Measurements from ENCODE around the gene XBP1. TPM values are rescaled to one million over a fixed set of nuclear protein-coding genes. Genes with fewer than 3 reads are reported as not detected.
"Not testable (repeated sequence)": the region's sequence is repeated elsewhere in the genome, so short reads cannot be mapped to it uniquely, and the experiment has no call there.

XBP1 gene
- total RNA-seq, 1 donor from 2014 or later, result 220 TPM

DNA sequence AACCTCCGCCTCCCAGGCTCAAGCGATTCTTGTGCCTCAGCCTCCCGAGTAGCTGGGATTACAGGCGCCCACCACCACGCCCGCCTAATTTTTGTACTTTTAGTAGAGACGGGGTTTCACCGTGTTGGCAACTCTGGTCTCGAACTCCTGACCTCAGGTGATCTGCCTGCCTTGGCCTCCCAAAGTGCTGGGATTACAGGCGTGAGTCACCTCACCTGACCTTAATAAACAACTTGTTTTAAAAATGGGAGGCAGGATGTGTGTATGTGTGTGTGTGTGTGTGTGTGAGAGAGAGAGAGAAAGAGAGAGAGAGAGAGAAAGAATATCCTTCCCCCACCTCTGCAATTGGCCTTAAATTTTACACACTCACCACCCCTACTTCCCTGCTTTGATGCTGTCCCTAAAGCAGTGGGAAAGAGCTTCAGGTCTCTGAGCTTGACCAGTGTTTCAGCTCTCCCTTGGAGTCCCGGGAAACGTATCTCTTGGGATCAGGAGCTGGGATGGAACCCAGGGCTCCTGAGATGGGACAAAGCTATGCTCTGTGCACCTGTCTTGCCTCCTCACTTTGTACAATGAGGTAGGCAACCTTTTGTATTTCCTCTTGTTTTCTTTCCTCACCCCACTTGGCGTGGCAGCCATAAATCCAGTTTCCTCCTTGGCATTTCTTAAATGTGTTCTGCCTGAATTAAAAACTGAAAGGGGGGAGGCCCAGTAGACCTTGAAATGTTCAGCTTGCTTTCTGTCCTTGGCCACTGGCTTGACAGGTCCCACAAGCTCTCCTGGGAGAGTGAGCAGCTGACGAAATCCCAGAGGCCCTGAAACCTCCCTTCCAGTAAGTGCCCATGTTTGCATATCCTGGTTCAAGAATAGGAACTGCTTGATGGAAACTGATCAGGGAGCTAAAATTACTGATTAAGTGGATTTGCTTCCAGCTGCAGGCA is 17.8 kb upstream of the XBP1 start:
- DNase-seq (ENCODE audit: low spot score), result peak; percentile 78

GRCh38 chr22:28817064-28817463 is 16.7 kb upstream of the XBP1 start:
- no peak for DNase-seq (ENCODE audit: low spot score)

DNA sequence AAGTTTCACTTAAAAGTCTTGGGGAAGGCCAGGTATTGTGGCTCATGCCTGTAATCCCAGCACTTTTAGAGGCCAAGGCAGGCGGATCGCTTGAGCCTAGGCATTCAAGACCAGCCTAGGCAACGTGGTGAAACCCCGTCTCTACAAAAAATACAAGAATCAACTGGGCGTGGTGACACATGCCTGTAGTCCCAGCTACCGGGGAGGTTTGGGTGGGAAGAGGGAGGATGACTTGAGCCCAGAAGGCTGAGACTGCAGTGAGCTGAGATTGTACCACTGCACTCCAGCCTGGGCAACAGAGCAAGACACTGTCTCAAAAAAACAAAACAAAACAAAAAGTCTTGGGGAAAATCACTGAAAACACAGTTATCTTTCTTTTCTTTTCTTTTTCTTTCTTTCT is 15.4 kb upstream of the XBP1 start:
- DNase-seq (ENCODE audit: low spot score), result no peak

DNA sequence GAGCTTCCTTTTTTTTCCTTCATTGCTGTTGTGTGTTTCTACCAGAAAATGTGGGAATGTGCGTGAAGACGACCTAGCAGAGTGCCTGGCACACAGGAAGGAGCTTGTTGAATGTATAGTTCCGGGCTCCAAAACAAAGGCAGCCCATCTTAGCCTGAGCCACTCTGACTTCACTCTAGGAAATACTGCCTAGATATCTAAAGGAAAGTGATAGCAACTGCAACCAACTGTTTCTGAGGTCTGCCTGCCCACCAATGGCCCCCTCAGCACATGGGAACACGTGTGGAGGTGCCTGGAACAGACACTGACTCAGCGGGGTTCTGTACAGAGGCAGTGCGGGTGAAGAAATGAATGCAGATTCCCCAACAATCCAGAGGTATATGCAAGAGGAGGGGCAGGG is 14.7 kb upstream of the XBP1 start:
- no peak for DNase-seq (ENCODE audit: low spot score)

DNA sequence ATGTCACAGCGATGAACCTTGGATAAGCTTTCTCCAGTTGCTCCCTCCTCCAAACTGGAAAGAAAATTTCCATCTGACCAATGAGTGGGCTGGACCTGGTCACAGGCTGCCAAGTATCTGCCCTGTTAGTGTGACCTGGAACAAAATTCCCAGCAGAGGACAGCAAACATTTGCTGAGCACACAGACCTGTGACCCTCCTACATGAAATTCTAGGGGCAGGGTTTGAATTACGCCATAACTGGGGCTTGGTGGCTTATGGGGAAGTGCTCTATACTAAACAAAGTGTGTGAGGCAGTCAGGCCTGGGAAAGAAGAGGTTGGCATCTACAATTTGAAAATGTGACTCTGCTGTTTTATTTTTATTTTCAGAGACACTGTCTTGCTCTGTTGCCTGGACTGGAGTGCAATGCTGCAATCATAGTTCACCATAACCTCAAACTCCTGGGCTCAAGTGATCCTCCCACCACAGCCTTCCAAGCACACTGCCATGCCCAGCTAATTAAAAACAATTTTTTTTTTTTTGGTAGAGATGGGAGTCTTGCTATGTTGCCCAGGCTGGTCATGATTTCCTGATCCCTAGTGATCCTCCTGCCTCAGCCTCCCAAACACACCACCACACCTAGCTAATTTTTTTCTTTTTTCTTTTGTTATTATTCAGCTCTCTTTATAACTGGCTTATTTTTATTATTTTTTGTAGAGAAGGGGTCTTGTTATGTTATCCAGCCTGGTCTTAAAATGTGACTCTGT is 13.6 kb upstream of the XBP1 start:
- peak; percentile 81 for DNase-seq (ENCODE audit: low spot score)

- no peak for DNase-seq (ENCODE audit: low spot score)
Observed at GRCh38 chr22:28812516-28812915, 12.1 kb upstream of the XBP1 start.

DNA sequence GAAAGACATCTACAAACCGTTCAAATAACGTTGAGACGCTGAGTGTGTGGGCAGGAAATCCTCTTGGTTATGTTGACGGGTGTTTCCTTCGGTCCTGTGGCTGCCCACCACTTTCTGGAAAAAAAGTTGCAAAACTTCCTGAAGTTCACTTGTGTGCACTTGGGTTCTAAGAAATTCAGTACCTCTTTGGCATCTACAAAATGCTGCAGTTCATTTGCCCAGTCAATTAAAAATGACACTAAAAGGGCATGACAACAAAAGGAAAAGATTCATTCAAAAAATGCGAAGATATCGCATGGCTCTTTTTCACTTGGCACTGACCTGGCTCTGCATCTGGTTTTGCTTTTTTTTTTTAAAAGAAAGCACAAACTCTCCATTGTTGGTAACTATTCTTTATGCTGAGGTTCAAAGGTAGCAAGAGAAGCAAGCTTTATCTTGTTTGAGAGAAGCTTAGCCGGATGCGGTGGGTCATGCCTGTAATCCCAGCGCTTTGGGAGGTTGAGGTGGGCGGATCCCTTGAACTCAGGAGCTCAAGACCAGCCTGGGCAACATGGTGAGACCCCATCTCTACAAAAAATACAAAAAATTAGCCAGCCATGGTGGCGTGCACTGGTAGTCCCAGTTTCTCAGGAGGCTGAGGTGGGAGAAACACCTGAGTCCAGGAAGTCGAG is 10.6 kb upstream of the XBP1 start:
- DNase-seq (ENCODE audit: low spot score), result peak; percentile 15

DNA sequence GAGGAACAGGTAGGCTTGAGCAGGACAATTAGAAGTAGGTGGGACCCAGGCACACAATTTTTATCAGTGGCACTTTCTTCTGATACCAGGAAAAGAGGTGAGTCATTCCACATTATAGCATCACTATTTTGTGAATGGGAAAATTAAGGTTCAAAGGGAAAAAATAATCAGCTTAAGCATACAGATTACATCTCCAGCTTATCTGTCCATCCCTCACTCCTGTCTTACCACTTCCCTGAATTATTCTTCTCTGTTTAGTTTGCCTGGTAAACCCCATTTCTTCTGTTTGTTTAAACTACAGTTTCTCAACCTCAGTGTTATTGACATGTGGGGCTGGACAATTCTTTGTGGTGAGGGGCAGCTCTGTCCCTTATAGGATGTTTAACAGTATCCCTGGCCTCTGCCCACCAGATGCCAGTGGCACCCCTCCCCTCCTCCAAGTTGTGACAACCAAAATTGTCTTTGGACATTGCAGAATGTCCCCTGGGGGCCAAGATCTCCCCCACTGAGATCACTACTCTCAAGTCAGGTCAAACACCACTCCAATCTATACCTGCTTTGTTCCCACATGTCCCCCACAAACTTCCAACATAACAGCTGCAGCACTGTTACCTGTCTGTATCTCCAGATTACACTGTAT is 8.5 kb upstream of the XBP1 start:
- DNase-seq (ENCODE audit: low spot score), result no peak

DNA sequence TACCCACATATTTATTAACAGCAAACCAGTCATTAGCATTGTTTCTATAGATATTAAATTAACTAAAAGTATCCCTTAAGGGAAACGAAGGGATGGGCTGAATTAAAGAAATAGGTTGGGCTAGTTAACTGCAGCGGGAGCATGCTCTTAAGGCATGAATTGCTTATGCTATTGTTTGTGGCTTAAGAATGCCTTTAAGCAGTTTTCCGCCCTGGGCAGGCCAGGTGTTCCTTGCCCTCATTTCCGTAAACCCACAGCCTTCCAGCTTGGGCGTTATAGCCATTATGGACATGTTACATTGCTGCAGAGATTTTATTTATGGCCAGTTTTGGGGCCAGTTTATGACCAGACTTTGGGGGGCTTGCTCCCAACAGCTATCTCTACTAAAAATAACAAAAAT is 5.1 kb upstream of the XBP1 start:
- DNase-seq (ENCODE audit: low spot score), result not testable (repeated sequence)

GRCh38 chr22:28802595-28803123 is 2.3 kb upstream of the XBP1 start:
- DNase-seq (ENCODE audit: low spot score), result no peak

- peak; percentile 40 for DNase-seq (ENCODE audit: low spot score)
Observed at GRCh38 chr22:28801845-28802594, 1.7 kb upstream of the XBP1 start.

- DNase-seq (ENCODE audit: low spot score), result peak; percentile 63
Observed at GRCh38 chr22:28799606-28800307, 612 bp downstream of the XBP1 start.

- peak; percentile 28 for DNase-seq (ENCODE audit: low spot score)
Observed at GRCh38 chr22:28798810-28799605, 1.4 kb downstream of the XBP1 start.

DNA sequence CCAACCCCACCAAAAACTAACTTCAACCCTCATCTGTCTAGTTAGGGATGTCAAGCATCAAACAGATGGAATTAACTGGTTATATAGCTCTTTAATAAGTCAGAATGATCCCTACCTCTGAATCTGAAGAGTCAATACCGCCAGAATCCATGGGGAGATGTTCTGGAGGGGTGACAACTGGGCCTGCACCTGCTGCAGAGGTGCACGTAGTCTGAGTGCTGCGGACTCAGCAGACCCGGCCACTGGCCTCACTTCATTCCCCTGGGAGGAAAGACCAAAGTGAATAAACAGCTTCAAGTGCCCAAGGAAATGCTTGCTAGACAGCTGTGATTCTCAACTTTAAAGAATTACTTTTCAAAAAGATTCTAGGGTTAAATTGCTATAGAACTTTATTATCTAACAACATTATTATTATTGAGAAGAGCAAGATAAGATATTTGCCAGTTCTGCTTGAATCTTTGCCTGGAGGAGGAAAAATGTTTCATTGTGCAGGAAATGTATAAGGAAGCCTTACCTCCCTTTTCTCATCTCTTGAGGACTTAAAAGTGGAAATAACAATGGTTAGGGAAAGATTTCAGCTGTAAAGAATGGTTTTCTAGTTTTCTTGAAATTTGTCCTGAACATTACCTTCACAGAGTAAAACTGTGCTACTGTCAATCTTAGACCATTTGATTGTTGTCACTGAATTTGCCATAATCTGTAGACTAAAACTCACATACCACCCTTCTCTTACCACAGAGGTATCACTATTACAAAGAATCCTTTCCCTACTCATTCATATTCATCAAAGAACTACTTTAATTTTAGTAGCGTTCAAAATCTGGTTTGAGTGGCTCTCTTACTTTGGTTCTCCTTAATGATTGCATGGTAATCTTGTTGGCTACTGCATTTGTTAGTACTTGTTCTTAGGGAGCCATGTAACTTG is 4.2 kb downstream of the XBP1 start:
- no peak for DNase-seq (ENCODE audit: low spot score)

DNA sequence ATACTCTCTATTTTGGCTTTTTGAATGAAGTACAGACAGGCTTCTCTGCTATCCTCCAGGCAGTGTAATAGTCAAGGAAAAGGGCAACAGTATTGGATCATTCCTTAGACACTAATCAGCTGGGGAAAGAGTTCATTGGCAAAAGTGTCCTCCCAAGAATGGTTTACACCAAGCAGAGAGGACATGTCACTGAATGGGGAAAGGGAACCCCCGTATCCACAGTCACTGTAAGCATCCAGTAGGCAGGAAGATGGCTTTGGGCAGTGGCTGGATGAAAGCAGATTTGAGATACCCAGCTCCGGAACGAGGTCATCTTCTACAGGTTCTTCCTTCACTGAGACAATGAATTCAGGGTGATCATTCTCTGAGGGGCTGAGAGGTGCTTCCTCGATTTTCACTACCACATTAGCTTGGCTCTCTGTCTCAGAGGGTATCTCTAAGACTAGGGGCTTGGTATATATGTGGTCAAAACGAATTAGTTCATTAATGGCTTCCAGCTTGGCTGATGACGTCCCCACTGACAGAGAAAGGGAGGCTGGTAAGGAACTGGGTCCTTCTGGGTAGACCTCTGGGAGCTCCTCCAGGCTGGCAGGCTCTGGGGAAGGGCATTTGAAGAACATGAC is 5.2 kb downstream of the XBP1 start:
- no peak for DNase-seq (ENCODE audit: low spot score)

DNA sequence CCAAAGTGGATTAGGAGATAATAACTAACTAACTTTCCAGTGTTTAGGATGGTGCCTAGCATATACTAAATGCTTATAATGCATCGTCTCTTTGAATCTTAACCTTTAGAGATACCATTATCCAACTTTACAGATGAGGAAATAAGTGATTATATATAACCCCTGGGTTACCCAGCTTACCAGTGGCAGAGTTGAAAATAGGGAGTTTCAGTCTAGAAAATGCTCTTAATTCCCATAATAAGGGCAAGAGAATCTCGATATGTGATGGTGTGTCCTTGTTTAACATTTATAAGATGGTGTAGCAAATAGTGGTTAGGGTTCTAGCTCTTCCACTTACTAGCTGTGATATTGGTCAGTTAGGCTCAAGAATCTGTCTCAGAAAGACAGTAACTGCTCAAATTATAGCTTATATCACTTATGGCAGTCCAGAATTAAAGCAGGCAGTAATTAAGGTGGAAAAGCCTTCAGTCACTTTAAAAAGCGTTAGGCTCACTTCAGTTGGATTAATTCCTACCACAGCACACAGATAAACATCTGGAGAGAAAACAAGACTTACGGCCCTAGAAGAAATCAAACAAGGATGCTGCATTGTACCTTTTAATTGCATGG is 6.3 kb downstream of the XBP1 start:
- DNase-seq (ENCODE audit: low spot score), result no peak
